PC-3 (cell line): ENCODE results near the gene SPATA16.

ENCODE experiments used
- CTCF ChIP-seq: fragments of 300-600 bp; sonication (generic); conservative IDR thresholded peaks from 2 replicates; pipeline ENCODE4 v1.5.1; 2017; ENCODE audit warnings: antibody characterized with exemption, low read depth, mild to moderate bottlenecking, low read length
- EZH2 ChIP-seq: fragments of 300-600 bp; sonication (generic); IDR thresholded peaks from one replicate; pipeline ENCODE4 v1.6.1; 2017; ENCODE audit warnings: antibody characterized with exemption, mild to moderate bottlenecking, low read length; ENCODE audit not compliant: unreplicated experiment

- TF ChIP-seq CTCF (no peak), EZH2 (no peak)
These were observed 258.5 kb downstream of the SPATA16 start for GRCh38 chr3:172882563-172882962.
